GM06990 (cell line): ENCODE data around the gene ADGRF5.

Experiments used
- DNase-seq: peaks from one replicate; pipeline ENCODE4 v3.0.0-alpha.2; 2011; ENCODE audit not compliant: insufficient read length; ENCODE audit errors: extremely low read depth
- H3K27me3 ChIP-seq: replicated peaks from 2 replicates; pipeline ENCODE4 v1.6.0; 2011; ENCODE audit warnings: low read length; ENCODE audit not compliant: control insufficient read depth, insufficient read depth
- H3K36me3 ChIP-seq: 2 replicates; pipeline ENCODE4 v1.5.1; 2011; ENCODE audit warnings: low read length; ENCODE audit not compliant: control insufficient read depth, insufficient read depth
- H3K4me3 ChIP-seq: replicated peaks from 2 replicates; pipeline ENCODE4 v1.5.1; 2011; ENCODE audit warnings: low read depth, mild to moderate bottlenecking, control low read depth, low read length
- TF ChIP-seq, protein P1 (sequence below): IDR thresholded peaks from 2 replicates; pipeline ENCODE4 v1.5.1; 2011; ENCODE audit warnings: low read length, control low read depth, mild to moderate bottlenecking, inconsistent platforms; ENCODE audit not compliant: insufficient read depth, poor library complexity, severe bottlenecking

The ADGRF5 gene

DNA sequence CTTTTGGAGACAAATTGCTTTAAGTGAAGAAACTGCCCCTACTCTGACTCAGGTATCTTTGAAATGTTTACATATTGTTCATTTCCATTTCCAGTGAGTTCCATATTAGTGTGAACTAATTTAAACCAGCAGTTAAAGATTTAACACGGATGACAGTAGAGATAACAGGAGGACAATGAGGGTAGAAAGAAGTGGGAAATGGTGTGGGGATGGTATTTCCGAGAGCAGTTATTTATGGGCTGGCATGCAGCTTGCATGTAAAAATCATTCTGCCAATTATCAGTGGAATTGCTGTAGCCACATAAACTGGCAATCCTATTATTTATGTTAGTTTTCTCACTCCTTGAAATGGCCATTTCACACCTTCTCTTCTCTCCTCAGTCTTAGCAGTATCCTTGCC is 8.6 kb upstream of the ADGRF5 start:
- TF ChIP-seq, protein P1, sequence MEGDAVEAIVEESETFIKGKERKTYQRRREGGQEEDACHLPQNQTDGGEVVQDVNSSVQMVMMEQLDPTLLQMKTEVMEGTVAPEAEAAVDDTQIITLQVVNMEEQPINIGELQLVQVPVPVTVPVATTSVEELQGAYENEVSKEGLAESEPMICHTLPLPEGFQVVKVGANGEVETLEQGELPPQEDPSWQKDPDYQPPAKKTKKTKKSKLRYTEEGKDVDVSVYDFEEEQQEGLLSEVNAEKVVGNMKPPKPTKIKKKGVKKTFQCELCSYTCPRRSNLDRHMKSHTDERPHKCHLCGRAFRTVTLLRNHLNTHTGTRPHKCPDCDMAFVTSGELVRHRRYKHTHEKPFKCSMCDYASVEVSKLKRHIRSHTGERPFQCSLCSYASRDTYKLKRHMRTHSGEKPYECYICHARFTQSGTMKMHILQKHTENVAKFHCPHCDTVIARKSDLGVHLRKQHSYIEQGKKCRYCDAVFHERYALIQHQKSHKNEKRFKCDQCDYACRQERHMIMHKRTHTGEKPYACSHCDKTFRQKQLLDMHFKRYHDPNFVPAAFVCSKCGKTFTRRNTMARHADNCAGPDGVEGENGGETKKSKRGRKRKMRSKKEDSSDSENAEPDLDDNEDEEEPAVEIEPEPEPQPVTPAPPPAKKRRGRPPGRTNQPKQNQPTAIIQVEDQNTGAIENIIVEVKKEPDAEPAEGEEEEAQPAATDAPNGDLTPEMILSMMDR, result no peak

DNA sequence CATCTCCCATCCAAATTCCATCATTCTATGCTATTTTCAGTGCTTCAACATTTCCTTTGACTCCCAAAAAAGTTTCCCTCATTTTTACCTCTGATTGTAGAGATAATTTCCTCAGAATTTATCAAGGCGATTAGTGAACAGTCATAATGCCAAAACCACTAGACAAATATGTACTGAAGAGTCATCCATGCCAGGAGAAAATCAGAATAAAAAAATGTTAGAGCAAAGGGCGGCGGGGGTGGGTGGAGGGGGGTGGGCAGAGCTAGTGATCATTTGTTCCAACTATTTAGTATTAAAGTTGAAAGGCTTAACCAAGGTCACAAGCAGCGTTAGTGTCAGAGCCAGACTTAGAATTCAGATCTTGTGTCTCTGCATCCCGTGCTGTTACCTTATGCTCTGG is 5.3 kb upstream of the ADGRF5 start:
- no peak for DNase-seq
- TF ChIP-seq, protein P1, result no peak
- no peak overlapping the region for H3K4me3 ChIP-seq
- H3K36me3 ChIP-seq, result no peaks in the 10 kb centered on the region
- H3K27me3 ChIP-seq, result no peaks in the 10 kb centered on the region; the same call in 1 of the 2 replicates

More for the DNA sequence above, 8.6 kb upstream of the ADGRF5 start:
- H3K4me3 ChIP-seq, result no peak overlapping the region
- H3K27me3 ChIP-seq, result no peaks in the 10 kb centered on the region
- DNase-seq, result no peak
- H3K36me3 ChIP-seq, result no peaks in the 10 kb centered on the region

DNA sequence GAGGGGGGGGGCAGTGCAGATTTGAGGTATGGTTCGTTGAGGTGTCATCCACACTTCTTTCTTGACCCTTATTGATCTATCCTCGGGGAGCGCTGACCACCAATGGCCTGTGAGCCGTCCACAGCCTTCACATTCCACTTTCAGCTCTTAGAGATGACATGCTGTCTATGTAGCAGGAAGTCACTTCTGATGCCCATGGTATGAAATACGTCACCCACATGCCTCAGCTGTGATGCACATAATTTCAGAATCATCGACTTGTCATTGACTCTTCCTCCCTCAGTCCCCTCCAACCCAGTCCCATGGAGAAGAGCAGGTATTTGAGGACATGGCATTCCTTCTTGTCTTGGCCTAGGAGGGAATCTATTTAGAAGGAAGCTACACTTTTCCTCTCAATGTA is 4.7 kb upstream of the ADGRF5 start:
- H3K36me3 ChIP-seq, result no peaks in the 10 kb centered on the region
- no peak for DNase-seq
- TF ChIP-seq, protein P1, result no peak
- no peaks in the 10 kb centered on the region; the same call in none of the 2 replicates for H3K27me3 ChIP-seq
- no peak overlapping the region for H3K4me3 ChIP-seq

DNA sequence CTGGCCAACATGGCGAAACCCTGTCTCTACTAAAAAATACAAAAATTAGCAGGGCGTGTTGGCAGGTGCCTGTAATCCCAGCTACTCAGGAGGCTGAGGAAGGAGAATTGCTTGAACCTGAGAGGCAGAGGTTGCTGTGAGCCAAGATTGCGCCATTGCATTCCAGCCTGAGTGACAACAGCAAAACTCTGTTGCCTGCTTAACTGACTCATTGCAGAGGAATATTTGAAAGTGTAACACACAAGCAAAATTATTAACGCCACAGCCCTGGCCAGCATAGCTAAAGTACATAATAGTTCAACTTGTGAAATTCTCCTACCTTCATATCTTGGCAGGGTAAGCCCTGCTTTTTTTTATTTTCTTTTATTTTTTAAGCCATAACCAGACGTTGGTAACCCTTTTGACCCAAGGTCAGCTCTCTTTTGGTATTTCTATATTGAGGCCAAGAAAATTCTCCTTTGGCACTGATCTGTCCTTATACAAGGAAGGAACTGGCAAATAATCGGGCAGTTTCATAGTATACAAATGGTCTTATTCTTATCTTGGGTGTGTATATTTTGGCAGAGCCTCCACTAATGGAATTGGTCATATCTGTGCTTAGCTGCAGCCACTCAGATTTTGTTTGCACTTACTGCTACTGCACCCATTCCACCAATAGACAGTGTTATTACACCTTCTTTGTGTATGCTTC is 4.0 kb upstream of the ADGRF5 start:
- no peaks in the 10 kb centered on the region; the same call in none of the 2 replicates for H3K27me3 ChIP-seq
- DNase-seq, result no peak
- H3K36me3 ChIP-seq, result no peaks in the 10 kb centered on the region
- TF ChIP-seq, protein P1, result no peak
- no peak overlapping the region for H3K4me3 ChIP-seq

DNA sequence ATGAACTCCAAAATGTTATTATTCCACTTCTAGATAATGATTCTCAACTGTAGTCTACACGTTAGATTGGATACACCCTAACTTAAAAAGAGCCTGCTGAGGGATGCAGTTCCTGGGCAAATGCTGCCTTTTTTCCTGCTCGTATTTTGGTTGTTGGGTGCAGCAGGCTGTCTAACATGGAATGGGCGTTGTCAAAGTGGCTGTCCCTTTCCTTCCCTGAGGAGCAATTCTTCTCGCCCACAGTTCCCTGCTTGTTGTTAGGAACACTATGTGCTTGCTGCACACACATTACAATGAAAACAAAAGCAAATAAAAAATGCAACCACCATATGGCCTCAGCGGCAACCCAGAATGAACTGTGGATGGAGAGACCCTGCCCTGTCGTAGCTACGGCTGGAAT is 1.7 kb upstream of the ADGRF5 start:
- no peaks in the 10 kb centered on the region for H3K36me3 ChIP-seq
- H3K4me3 ChIP-seq, result no peak overlapping the region
- no peak for DNase-seq
- TF ChIP-seq, protein P1, result no peak
- H3K27me3 ChIP-seq, result no peaks in the 10 kb centered on the region; the same call in none of the 2 replicates
